NCI-H1105 (cell line): ENCODE data around the gene TARDBP.
"Not testable (repeated sequence)": the region's sequence is repeated elsewhere in the genome, so short reads cannot be mapped to it uniquely, and the experiment has no call there.

Experiments
- DNase-seq: peaks from one replicate; lab custom pipeline; 2025; lab: John Stamatoyannopoulos, UW

The TARDBP gene

DNA sequence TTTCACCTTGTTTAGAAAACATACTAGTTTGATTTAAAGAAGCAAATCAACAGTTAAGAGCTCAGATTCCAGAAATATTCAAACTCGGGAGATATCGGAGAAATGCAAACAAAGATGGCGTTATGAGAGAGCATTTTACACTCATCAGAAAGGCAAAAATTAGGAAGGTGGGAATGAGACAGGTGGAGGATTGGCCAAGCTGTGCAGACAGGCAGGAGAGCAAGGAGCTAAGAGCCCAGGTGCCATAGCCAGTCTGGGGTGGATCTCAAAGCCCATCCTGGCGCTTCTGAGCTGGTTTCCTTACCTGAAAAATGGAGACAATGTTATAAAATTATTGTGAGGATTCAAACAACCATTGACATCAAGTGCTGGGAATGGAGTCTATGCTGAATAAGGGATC, 19.6 kb upstream of the TARDBP start:
- DNase-seq = no peak

DNA sequence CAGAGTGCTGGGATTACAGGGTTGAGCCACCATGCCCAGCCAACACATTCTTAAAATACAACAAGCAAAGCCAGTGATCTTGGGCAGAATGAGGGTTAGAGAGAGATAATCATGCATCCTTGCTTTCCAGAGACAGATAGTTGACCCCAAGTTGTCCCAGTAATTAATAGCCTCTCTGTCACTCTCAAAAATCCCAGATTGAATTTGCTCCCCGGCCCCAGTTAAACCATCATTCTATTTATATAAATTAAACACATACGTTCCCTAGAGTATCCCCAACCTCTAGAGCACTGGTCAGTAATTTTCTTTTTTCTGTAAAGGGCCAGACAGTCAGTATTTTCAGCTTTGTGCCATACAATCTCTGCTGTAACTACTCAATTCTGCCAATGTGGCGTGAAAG, 16.4 kb upstream of the TARDBP start:
- DNase-seq = no peak

DNA sequence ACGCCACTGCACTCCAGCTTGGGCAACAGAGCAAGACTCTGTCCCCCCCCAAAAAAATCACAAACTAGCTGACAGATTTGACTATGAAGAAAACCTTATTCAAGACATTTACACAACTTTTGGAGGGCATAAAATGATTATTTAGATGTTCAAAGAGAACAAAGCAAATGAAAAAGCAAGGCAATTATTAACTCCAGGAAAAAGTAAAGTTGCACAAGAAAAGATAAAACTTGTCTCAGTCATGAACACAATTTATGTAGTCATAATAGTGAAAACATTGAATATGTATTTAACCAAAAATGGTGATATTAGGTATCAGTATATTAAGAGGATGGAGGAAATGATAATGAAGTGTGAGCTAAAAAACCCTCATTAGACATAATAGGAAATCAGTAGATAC, 11.9 kb upstream of the TARDBP start:
- DNase-seq = no peak

DNA sequence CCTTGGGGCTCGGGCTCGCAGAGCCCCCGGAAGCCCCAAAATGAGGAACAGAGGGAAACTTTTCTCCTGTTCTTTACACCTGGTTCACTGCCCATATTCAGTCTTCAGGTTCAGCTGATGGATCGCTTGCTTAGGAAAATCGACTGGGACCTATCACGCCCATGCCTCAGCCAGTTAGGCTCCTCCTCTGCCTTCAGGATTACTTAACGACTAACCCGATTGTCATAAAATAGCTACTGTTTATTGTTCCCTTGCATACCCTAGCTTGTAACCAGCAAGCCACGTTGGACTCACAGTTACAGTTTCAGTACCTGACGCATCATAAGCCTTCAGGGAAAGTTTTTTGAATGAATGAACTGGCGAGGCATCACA, 692 bp downstream of the TARDBP start:
- no peak for DNase-seq

DNA sequence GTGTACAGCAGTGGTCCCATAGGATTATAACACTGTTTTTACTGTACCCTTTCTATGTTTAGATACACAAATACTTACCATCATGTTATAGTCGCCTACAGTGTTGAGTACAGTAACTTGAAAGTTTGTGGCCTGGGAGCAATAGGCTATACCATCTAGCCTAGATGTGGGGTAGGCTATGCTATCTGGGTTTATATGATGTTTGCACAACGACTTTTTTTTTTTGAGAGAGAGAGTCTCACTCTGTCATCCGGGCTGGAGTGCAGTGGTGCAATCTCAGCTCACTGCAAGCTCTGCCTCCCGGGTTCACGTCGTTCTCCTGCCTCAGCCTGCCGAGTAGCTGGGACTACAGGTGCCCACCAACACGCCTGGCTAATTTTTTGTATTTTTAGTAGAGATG, 6.9 kb downstream of the TARDBP start:
- not testable (repeated sequence) for DNase-seq

DNA sequence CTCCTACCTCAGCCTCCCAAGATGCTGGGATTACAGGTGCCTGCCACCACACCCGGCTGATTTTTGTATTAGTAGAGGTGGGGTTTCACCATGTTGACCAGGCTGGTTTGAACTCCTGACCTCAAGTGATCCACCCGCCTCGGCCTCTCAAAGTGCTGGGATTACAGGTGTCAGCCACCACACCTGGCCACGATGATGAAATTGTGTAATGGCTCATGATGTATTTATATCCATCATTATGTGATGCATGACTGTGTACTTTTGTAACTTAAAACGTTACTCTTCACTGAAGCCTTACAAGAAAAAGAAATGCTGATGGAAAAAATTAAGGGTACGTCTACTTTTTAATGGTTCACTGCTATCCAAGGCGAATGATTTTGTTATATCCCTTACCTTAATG, 7.5 kb downstream of the TARDBP start:
- DNase-seq = no peak

DNA sequence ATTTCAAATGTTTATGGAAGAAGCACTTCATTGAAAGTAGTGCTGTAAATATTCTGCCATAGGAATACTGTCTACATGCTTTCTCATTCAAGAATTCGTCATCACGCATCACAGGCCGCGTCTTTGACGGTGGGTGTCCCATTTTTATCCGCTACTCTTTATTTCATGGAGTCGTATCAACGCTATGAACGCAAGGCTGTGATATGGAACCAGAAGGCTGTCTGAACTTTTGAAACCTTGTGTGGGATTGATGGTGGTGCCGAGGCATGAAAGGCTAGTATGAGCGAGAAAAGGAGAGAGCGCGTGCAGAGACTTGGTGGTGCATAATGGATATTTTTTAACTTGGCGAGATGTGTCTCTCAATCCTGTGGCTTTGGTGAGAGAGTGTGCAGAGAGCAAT, 10.7 kb downstream of the TARDBP start:
- DNase-seq = no peak

DNA sequence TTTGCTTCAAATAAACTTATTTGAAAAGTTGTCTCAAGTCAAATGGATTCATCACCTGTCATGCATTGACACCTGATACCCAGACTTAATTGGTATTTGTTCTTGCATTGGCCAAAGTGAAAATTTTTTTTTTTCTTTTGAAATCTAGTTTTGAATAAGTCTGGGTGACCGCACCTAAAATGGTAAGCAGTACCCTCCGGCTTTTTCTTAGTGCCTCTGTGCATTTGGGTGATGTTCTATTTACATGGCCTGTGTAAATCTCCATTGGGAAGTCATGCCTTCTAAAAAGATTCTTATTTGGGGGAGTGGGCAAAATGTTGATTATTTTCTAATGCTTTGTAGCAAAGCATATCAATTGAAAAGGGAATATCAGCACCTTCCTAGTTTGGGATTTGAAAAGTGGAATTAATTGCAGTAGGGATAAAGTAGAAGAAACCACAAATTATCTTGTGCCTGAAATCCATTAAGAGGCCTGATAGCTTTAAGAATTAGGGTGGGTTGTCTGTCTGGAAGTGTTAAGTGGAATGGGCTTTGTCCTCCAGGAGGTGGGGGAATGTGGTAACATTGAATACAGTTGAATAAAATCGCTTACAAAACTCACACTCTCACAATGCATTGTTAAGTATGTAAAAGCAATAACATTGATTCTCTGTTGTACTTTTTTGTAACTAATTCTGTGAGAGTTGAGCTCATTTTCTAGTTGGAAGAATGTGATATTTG, 11.9 kb downstream of the TARDBP start:
- no peak for DNase-seq

DNA sequence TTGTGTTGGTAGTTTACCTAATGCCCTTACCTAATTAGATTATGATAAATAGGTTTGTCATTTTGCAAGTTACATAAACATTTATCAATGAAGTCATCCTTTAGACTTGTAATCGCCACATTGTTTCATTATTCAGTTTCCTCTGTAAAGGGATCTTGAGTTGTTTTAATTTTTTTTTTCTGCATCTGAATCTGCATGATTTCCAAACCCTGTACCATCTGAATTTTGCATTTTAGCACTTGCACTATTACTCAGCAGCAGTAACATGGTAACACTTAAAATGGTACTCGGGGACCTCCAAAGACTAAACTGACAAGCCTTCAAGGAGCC, 12.4 kb downstream of the TARDBP start:
- no peak for DNase-seq

DNA sequence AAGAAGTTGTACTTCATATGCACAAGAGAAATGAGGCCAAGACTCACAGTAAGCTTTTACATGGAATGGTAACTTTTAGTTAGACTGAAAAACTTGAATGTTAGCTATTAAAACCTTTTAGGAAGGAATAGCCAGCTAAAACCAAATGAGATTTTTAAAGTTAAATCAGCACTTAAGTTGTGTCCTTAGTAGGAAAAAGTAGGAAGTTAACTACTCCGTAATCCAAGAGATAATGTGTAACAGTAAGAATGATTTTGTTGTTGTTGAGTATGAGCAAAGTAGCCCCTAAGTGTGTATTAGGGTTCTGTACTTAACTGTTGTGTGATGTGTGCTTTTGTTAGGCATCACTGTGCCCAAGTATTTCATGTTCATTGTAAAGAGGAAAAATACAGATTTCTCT, 13.2 kb downstream of the TARDBP start:
- no peak for DNase-seq

DNA sequence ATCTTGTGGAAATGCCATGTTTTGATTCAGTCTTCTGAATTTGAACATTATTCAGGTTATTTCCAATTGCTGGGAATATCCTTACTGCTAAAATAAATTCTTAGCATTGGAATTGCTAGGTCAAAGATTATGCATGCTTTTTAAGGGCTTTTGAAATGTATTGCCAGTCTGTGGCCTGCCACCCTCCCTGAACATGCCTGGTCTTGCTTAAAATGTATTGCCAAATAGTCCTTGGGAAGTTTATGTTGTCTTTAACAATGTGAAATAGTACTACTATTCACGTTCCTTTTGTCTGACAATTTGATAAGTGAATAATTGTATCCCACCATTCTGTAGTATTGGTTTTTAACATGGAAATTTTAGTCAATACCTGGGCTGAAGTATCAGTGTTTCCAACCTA, 13.6 kb downstream of the TARDBP start:
- DNase-seq = no peak

DNA sequence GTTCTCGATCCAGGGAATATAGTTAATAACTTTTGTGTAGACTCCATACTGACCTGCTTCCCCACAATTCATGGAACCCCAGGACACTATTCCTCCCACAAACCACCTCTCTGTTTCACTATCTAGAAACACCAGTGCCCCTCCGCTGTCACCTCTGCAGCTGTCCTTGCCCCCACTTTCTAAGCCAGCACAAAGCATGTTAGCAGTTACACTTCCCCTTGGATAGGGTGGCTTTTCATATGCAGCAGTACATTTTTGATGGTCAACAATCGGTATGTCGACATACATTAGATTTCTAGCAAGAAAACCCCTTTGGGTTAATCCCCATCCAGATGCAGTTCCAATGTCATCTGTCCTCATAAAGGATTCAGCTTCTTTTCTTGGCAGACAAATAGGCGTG, 14.4 kb downstream of the TARDBP start:
- no peak for DNase-seq

DNA sequence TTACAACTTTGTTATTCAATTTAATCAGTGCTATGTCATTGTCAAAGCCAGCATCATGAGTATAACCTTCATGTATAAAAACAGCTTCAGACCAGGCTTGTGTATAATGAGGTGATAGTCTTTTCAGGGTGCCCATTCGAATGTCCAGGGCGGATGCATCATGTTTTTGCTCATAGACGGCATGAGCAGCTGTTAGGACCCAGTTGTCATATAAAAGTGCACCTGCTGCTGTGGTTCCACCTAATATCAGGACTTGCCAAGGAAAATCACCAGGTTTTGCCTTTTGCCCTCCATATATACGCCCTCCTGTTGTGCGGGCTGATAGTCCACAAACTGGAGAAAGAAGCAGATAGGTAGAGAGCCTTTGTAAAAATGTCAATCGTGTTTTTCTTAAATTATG, 14.9 kb downstream of the TARDBP start:
- DNase-seq = no peak

DNA sequence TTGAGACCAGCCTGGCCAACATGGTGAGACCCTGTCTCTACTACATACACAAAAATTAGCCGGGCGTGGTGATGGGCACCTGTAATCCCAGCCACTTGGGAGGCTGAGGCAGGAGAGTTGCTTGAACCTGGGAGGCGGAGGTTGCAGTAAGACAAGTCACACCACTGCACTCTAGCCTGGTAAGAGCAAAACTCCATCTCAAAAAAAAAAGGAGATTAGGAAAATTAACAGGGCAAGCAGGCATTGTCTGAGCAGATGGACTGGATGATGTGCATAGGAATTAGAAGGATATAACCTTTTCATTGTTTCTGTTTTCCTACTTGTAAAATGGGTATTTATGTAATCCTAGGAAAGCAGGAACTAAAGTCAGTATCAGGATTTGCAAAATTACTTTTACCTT, 15.6 kb downstream of the TARDBP start:
- DNase-seq = no peak

DNA sequence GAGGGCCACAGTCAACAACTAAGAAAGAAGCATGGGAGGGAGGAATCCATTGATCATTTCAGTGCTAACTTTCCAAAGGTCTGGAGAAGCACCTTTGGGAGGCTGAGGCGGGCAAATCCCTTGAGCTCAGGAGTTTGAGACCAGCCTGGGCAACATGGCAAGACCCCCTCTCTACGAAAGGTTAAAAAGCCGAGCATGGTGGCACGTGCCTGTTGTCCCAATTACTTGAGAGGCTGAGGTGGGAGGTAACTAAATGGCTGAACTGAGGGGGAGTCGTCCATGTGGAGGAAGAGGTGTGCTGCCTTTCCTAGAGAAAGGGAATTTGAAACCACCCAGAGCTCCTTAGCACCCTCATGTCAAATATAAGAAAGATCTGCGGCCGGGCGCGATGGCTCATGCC, 18.4 kb downstream of the TARDBP start:
- no peak for DNase-seq

DNA sequence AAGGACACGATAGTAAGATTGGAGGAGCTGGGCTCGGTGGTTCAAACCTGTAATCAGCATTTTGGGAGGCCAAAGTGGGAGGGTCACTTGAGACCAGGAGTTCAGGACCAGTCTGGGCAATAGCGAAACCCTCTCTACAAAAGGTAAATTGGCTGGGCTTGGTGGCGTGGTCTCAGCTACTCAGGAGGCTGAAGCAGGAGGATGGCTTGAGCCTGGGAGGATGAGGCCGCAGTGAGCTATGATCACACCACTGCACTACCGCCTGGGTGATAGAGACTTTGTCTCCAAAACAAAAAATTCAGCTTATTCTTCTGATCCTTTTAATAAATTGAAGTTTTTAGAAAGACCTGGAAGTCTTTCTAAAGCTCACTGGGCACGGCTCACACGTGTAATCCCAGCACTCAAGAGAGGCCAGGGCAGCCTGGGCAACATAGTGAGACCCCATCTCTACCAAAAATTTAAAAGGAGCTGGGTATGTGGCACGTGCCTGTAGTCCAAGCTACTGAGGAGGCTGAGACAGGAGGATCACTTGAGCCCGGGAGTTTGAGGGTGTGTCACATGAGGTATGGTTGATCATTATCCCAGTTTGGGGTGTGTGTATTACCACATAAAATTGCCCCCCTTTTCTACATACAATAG, 19.3 kb downstream of the TARDBP start:
- DNase-seq = no peak

DNA sequence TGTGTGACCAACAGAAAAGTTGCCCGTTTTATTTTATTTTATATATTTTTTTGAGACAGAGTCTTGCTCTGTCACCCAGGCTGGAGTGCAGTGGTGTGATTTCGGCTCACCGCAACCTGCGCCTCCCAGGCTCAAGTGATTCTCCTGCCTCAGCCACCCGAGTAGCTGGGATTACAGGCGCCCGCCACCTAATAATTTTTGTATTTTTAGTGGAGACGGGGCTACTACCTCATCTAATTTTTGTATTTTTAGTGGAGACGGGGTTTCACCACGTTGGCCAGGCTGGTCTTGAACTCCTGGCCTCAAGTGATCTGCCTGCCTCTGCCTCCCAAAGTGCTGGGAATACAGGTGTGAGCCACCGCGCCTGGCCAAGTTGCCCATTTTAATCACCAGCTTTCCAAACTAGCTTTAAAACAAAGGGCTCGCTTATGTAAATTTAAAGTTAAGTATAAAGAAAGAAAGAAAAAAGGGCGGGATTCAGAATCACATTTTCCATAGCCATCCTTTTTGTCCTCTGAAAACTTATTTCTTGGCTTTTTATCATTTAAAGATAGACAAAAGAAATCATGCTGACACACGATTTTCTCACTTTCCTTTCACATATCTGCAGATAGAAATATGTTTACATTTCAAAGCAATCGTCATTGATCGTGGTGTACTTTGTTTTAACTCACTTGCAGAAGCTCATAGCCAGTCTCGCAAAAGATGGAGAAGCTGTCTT, 24.7 kb downstream of the TARDBP start:
- not testable (repeated sequence) for DNase-seq

DNA sequence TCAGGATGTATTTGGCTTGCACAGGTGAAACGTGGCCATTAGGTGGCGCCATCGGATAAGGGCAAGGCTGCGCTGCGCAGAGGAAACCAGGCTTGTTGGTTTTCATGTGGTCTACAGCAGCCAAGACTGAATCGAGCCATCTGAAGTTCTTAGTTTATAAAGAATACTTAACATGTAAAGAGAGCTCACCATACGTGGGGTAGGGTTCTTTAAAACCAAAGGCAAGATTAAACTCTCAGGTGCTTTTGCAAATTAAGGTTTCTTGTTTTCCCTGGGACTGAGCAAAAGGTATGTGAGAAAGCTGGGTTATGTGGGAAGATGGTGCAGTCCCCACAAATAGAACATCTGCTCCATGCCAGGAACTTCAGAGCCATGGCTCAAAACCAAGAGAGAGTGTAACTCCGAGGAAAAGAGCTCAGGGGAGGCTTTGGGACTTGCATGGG, 25.3 kb downstream of the TARDBP start:
- DNase-seq = peak; percentile 85

DNA sequence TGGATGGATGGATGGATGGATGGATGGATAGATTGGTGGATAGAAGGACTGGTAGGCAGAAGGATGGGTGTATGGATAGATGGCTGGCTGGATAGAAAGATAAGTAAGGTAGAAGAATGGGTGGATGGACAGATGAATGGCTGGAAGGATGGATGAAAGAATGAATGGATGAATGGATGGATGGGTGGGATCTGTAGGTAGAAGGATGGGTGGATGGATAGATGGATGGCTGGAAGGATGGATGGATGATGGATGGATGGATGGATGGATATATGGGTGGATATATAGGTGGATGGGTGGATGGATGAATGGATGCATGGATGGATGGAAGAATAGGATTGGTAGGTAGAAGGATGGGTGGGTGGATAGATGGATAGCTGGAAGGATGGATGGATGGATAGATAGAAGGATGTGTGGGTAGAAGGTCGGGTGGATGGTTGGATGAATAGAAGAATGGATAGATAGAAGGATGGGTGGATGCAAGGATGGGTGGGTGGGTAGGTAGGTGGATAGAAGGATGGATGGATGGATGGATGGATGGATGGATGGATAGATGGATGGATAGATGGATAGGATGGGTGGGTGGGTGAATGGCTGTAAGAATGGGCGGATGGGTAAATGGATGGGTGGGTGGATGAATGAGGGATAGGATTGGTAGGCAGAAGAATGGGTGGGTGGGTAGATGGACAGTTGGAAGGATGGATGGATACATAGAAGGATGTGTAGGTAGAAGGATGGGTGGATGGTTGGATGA, 27.1 kb downstream of the TARDBP start:
- no peak for DNase-seq

DNA sequence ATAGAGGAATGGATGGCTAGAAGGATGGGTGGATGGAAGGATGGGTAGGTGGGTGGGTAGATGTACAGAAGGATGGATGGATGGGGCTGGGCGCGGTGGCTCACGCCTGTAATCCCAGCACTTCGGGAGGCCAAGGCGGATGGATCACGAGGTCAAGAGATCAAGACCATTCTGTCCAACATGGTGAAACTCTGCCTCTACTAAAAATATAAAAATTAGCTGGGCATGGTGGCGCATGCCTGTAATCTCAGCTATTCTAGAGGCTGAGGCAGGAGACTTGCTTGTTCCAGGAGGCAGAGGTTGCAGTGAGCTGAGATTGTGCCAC, 27.6 kb downstream of the TARDBP start:
- not testable (repeated sequence) for DNase-seq

DNA sequence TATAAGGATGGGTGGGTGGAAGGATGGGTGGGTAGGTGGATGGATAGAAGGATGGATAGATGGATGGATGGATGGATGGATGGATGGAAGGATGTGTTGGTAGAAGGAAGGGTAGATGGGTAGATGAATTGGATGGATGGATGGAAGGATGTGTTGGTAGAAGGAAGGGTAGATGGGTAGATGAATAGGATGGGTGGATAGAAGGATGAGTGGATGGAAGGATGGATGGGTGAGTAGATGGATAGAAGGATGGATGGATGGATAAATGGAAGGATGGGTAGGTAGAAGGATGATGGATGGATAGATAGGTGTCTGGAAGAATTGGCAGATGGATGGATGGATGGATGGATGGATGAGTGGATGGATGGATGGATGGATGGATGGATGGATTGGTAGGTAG, 28.6 kb downstream of the TARDBP start:
- no peak for DNase-seq

DNA sequence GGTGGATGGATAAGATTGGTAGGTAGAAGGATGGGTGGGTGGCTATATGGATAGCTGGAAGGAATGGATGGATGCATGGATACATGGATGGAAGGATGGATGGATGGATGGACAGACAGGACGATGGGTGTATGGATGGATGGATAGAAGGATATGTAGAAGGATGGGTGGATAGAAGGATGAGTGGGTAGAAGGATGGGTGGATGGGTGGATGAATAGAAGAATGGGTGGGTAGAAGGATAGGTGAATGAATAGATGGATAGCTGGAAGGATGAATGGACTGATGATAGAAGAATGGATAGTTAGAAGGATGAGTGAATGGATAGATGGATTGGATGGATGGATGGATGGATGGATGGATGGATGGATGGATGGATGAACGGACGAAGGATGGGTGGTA, 29.6 kb downstream of the TARDBP start:
- no peak for DNase-seq
